ENCODE results near the gene DHTKD1.
"Not testable (repeated sequence)": the region's sequence is repeated elsewhere in the genome, so short reads cannot be mapped to it uniquely, and the experiment has no call there.

The DHTKD1 gene

DNA sequence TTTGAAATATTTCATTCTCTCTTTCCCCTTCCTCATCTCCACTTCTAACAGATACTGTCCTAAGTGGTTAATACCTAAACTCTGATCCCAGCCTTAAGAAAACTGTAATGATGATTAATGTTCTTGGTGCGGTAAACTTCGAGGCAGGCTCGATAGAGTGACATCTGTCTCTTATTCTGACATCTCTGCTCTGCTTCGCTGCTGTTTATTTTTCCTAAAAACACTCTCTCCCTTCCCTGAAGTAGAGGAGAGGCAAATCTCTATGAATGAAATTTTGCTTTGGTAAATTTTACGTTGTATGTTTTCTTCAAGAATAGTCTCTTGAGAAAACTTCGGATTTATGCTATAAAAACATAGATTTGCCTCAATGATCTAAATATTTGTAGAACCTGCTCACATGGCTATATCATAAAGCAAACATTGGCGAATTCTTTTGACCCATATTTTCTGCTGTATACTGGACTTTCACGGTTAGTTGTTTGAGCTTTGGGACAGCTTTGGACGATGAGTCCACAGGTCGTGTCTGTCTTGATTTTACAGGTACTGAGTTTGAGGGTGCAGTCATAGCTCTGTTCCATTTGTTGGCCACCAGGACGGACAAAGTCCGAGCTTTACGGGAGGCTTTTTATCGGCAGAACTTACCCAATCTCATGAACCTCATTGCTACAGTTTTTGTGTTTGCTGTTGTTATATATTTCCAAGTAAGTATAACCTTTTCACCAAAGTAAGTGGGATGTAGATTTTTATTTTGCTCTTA, 87.8 kb downstream of the DHTKD1 start:
- no peak for FAIRE-seq

DNA sequence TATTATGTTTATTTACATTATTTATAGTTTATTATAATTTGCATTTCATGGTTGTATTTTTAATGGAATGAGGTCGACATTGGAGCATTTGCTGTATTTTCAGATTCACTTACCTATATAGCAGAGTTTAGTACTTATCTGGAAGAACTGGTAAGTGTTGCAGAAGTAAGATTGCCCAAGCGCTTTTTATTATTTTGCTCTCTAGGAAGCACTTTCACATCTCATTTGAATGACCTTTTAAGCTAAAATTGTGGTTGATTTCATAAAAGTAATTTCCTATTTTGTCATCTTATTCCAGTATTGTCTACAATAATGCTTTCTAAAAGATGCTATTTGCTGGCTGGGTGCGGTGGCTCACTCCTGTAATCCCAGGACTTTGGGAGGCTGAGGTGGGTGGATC, 89.4 kb downstream of the DHTKD1 start:
- no peak for FAIRE-seq

DNA sequence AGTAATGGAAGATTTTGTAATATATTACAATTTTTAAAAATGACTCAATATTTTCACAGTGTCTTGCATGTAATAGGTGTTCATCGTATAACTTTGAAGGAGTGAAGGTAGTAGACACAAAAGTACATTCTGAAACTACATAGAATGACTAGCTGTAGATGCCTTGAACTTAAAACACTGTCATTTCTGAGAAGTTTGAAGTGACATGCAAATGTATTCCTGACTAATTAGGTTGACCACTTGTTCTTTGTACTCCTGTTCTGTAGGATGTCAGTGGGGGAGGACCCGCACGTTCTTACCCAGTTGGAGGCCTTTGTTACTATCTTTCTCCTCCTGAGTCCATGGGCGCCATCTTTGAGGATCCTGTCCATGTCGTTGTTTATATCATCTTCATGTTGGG, 91.9 kb downstream of the DHTKD1 start:
- no peak for FAIRE-seq

DNA sequence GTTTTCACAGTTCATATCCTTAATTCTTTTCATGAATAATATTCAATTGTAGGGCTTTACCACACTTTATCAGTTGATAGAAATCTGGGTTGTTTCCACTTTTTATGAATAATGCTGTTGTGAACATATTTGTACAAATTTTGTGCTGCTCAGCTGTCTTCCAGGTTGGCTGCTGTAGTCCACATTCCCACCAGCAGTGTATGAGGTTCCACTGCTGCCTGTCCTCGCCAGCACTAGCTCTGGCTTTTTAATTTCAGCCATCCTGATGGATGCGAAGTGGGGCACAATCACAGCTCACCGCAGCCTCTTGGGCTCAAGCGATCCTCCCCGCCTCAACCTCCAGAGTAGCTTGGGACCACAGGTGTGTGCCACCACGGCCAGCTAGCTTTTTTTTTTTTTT, 94.2 kb downstream of the DHTKD1 start:
- FAIRE-seq: no peak

DNA sequence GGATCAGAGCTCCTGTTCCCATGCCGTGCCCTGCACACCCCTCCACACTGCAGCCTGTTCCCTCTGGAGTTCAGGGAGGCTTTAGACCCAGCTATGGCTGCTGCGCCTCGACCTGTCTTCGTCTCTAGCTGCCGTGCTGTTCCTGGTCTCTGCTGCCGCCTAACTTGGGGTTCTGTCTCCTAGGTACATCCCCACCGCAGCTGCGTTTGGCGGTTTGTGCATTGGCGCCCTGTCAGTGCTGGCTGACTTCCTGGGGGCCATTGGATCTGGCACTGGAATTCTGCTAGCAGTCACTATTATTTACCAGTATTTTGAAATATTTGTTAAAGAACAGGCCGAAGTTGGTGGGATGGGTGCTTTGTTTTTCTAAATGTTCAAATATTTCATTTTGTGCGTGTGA, 95.3 kb downstream of the DHTKD1 start:
- FAIRE-seq: no peak

DNA sequence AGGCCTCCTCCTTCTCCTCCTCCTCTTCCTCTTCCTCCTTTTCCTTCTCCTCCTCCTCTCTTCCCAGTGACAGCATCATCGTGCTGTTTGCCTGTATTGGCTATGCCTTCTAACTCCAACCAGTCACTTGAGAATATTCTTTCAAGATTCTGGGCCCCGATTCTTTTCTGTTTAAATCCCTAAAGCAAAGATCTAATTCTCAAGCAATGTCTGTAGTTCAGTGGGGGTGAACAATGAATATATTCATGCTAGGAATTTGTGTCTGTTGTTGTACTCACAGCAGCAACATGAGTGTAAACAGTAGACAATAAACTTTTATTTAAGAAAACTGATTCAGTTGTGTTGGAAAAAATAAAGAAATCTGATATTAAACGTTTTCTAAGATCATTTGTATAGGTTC, 96.3 kb downstream of the DHTKD1 start:
- FAIRE-seq: no peak

DNA sequence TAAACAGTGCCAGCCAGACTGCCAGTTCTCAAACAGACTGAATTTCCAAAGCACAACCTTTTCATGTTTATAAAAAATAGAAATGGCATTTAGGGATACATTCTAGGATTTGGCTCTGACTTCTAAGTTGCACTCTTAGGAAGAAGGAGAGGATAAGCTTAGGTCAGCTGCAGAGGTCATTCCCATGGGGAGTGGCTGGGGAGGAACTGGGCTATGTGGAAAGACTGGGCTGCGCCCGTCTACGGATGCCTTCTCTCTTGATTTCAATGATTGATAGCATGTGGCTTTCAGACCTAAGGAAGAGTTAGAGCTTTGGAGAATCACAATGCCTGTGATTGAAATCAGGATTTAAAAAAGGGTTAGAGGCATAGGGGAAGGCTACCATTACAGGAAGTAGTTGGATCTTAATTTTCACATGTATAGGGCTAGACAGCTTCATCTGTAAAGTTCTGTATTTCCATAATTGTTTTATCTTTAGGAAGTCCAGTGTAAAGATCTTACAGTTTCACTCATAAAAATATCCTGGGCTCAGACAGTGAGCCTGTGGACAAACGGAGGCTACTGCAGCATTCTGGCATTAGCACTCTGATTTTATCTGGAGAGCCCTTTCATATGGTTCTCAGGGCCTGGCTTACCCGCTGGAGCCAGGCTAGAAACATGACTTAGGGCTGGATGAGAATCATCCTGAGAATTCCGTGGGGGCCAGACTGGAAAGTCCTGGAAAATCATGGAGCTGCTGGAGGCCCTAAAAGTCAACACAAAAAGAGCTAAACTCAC, 97.4 kb downstream of the DHTKD1 start:
- no peak for FAIRE-seq

DNA sequence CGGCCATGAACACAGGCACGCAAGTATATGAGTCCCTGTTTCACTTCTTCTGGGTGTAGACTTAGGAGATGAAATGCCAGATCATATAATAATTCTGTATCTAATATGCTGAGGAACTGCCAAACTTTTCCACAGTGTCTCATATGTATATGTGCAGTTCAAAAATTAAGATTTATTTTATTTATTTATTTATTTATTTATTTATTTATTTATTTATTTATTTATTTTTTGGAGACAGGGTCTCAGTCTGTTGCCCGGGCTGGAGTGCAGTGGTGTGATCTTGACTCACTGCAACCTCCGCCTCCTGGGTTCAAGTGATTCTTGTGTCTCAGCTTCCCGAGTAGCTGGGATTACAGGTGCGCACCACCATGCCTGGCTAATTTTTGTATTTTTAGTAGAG, 102.8 kb downstream of the DHTKD1 start:
- not testable (repeated sequence) for FAIRE-seq
